Duodenal mucosa (tissue), 2 donors: ENCODE results near the gene CRB1.

Experiments
- H3K27ac ChIP-seq: one replicate; pipeline ENCODE4 v1.7.0; 2013; ENCODE audit warnings: low read depth, low read length
- H3K27me3 ChIP-seq, 2 donors: one replicate each; pipeline ENCODE4 v1.7.0; 2013; ENCODE audit warnings: low read length in 2 of 2, control low read depth in 1 of 2; ENCODE audit not compliant: insufficient read depth in 2 of 2, control insufficient read depth in 1 of 2
- H3K36me3 ChIP-seq, 2 donors: one replicate each; pipeline ENCODE4 v1.7.0; 2013; ENCODE audit warnings: low read length in 2 of 2, control low read depth in 1 of 2; ENCODE audit not compliant: insufficient read depth in 2 of 2, control insufficient read depth in 1 of 2
- H3K4me1 ChIP-seq, 2 donors: one replicate each; pipeline ENCODE4 v1.7.0; 2013; ENCODE audit warnings: low read length in 2 of 2, control low read depth in 1 of 2; ENCODE audit not compliant: insufficient read depth in 2 of 2, control insufficient read depth in 1 of 2
- H3K4me3 ChIP-seq, 2 donors: one replicate each; pipeline ENCODE4 v1.7.0; 2013; ENCODE audit warnings: low read length in 2 of 2, low read depth in 1 of 2
- H3K9ac ChIP-seq, 2 donors: one replicate each; pipeline ENCODE4 v1.7.0; 2013; ENCODE audit warnings: low read length in 2 of 2, low read depth in 1 of 2
- H3K9me3 ChIP-seq, 2 donors: one replicate each; pipeline ENCODE4 v1.7.0; 2013; ENCODE audit warnings: low read length in 2 of 2, control low read depth in 1 of 2; ENCODE audit not compliant: control insufficient read depth in 1 of 2

Gene CRB1

DNA sequence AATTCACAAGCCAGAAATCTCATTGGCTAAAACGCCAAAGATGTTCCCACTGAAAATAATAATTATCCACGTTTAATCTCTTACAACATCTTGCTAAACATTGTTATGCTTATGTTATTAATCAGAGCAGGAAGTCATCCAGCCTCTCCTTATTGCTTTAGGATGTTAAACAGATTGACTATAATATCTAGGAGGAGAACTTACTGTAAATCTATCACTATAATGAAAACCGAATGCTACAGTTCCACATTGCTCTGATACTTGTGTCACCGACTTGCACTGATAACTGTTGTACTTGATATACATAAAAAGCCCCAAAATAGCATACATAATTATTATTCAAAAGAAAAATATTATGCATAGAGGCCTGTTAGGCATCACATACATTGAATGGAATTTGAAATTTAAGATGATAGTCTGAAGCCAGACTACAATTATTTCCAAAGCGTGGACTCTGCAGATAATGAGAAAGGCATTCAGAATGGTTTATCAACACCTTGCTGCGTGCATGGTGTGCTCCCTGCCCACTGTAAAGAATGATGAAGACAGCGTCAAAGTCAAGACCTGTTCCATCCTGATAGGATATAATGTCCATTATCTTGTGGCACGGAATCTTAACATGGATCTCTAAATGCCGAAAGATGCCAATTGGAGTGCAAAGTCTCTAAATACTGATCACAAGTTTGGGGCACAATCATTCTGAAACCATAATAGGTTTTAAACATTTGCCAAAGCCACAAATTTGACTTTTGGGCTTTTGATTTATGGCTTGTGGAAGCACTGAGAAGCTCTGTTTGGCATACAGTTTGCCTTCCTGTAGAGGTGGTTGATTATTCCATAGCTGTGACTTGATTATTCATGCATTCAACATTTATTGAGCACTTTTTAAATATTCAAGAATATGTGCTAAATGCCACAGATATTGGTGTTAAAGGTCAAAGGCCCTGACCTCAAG lies 71.3 kb downstream of the CRB1 start:
- H3K9ac ChIP-seq = no peak overlapping the region
- H3K27ac ChIP-seq = no peak overlapping the region
- no peaks in the 10 kb centered on the region for H3K9me3 ChIP-seq
- H3K4me1 ChIP-seq = no peaks in the 10 kb centered on the region
- H3K27me3 ChIP-seq = no peaks in the 10 kb centered on the region
- H3K4me3 ChIP-seq = no peak overlapping the region
- no peaks in the 10 kb centered on the region for H3K36me3 ChIP-seq

DNA sequence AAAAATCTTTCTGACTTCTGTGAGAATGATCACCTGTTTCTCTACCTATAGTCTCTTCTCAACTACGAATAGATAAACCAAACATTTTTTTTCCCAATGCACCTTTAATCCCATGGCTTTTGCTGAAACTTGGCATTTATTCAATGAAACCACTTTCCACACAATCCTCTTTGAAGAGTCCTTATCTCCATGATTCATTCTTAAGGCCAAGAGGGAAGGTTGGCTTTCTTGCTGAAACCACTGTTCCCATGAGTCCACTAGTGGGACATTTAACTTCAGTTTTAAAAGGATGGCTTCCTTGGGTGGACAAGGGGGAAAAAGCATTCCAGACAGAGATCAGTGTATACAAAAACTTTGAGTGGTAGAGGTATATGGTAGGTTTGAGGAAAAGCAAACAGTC lies 73.6 kb downstream of the CRB1 start:
- no peaks in the 10 kb centered on the region for H3K27me3 ChIP-seq
- H3K36me3 ChIP-seq = no peaks in the 10 kb centered on the region
- no peaks in the 10 kb centered on the region for H3K9me3 ChIP-seq
- no peak overlapping the region for H3K9ac ChIP-seq
- H3K4me3 ChIP-seq = no peak overlapping the region
- H3K4me1 ChIP-seq = no peaks in the 10 kb centered on the region
- H3K27ac ChIP-seq = no peak overlapping the region

DNA sequence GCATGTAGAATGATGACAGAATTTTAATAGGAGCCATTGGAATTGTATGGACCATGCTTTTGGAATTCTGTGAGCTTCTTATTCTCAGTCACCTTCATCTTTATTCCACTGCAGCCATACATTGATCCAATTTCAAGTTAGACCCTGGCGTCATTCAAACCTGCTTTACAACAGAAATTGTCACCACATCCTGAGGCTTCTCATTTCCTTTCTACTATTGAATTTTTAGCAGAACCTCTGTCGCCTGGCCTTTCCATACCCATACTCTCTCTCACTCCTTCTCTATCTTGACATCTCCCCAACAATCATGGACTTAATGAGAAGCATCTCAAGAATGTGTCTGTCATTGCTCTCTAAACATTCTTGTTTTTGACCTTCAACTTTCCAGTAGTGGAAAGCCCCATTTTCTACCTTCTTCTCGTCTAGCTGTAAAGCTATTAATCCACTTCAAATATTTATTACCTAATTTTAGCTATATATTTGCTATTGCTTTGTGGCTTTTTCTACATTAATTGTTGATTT lies 74.1 kb downstream of the CRB1 start:
- Histone ChIP-seq H3K36me3 (no peaks in the 10 kb centered on the region), H3K4me3 (no peak overlapping the region), H3K4me1 (no peaks in the 10 kb centered on the region), H3K27me3 (no peaks in the 10 kb centered on the region), H3K27ac (no peak overlapping the region), H3K9me3 (no peaks in the 10 kb centered on the region), H3K9ac (no peak overlapping the region)

DNA sequence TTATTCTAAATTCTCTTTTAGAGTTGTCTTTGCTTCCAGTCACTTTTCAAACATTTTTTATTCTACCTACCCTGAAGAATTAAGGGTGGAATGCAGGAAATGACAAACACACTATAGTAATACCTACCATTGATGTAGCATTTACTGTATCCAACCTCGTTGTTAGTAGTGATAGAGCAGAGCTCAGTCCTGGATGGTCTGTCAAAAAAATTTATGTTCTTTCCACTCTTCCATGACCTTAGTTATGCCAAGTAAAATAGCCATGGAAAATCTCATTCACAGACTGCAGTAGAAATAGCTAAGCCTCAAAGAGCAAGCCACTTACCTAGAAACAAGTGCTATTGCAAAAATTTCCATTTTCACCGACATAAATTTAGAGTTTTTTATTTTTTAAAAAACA lies 74.6 kb downstream of the CRB1 start:
- H3K4me1 ChIP-seq = no peaks in the 10 kb centered on the region
- H3K27me3 ChIP-seq = no peaks in the 10 kb centered on the region
- no peaks in the 10 kb centered on the region for H3K9me3 ChIP-seq
- H3K27ac ChIP-seq = no peak overlapping the region
- no peaks in the 10 kb centered on the region for H3K36me3 ChIP-seq
- no peak overlapping the region for H3K9ac ChIP-seq
- H3K4me3 ChIP-seq = no peak overlapping the region

DNA sequence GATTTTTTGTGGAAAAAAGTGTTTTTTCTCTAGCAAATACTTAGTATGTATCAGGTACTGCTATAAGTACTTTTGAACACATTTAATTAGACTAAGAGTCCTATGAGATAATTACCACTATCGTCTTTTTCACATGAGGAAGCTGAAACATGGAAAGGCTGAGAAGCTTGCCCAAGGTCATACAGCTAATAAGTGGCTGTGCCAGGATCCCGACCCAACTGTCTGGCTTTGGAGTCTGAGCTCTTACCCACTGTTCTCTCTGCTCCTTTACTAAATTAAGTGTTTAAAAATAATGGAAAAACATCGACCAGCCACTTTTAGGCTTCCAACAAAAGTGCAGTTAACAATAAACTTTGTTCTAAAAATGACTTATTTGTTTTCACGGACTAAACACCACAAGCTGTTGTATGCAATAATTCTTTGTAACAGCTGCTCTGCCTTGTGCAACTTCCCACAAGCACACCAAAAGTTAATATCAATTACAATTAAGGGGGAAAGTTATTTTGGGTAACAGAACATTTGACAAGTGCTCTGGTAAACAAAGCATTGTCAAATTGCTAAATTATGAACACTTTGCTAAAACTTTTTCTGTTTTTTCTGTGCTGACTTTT lies 75.7 kb downstream of the CRB1 start:
- H3K27me3 ChIP-seq = no peaks in the 10 kb centered on the region
- no peak overlapping the region for H3K9ac ChIP-seq
- H3K4me1 ChIP-seq = no peaks in the 10 kb centered on the region
- no peak overlapping the region for H3K4me3 ChIP-seq
- no peaks in the 10 kb centered on the region for H3K36me3 ChIP-seq
- no peaks in the 10 kb centered on the region for H3K9me3 ChIP-seq
- H3K27ac ChIP-seq = no peak overlapping the region

DNA sequence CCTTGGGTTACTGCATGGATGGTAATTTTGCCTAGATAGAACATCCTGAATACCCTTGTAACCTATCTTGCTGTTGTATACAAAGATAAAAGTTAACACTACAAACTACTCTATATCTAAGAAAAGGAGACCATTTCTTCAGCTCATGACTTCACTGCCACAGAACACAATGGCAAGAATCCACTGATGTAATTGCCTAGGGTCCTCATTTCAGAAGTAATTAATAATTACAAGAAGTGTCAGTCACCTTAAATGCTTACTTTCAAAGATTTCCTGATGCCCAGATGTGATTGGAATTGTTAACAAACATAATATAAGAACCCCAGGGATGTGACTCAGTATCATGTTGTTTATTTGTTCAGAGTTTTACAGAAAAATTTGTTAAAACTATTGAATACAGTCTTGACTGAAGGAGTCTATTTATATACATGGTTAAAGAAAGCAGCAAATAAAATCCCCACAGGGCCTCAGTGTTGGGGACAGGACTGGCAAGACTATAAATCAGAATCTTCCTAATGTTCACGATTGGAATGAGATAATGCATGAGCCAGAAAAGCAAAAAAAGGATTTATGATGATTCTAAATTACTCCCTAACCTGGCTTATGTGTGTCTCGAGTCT lies 83.9 kb downstream of the CRB1 start:
- H3K9ac ChIP-seq = no peak overlapping the region
- H3K36me3 ChIP-seq = no peaks in the 10 kb centered on the region
- no peaks in the 10 kb centered on the region for H3K9me3 ChIP-seq
- H3K27me3 ChIP-seq = no peaks in the 10 kb centered on the region
- H3K27ac ChIP-seq = no peak overlapping the region
- H3K4me1 ChIP-seq = no peaks in the 10 kb centered on the region
- no peak overlapping the region for H3K4me3 ChIP-seq

DNA sequence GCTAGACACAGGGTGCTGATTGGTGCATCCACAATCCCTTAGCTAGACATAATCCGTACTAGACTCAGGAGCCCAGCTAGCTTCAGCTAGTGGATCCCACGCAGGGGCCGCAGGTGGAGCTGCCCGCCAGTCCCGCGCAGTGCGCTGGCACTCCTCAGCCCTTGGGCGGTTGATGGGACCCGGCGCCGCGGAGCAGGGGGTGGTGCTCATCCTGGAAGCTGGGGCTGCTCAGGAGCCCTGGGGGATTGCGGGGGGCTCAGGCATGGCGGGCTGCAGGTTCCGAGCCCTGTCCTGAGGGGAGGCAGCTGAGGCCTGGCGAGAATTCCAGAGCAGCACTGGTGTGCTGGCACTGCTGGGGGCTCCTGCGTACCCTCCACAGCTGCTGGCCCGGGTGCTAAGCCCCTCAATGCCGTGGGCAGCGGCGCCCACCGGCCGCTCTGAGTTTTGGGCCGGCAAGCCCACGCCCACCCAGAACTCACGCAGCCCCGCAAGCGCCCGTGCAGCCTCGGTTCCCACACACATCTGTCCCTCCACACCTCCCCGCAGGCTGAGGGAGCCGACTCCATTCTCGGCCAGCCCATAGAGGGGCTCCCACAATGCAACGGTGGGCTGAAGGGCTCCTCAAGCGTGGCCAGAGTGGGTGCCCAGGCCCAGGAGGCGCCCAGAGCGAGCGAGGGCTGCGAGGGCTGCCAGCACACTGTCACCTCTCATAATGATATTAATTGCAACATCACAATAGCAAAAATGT lies 87.4 kb downstream of the CRB1 start:
- Histone ChIP-seq H3K27ac (no peak overlapping the region), H3K4me3 (no peak overlapping the region), H3K4me1 (no peaks in the 10 kb centered on the region), H3K36me3 (no peaks in the 10 kb centered on the region), H3K9me3 (no peaks in the 10 kb centered on the region), H3K27me3 (no peaks in the 10 kb centered on the region), H3K9ac (no peak overlapping the region)

DNA sequence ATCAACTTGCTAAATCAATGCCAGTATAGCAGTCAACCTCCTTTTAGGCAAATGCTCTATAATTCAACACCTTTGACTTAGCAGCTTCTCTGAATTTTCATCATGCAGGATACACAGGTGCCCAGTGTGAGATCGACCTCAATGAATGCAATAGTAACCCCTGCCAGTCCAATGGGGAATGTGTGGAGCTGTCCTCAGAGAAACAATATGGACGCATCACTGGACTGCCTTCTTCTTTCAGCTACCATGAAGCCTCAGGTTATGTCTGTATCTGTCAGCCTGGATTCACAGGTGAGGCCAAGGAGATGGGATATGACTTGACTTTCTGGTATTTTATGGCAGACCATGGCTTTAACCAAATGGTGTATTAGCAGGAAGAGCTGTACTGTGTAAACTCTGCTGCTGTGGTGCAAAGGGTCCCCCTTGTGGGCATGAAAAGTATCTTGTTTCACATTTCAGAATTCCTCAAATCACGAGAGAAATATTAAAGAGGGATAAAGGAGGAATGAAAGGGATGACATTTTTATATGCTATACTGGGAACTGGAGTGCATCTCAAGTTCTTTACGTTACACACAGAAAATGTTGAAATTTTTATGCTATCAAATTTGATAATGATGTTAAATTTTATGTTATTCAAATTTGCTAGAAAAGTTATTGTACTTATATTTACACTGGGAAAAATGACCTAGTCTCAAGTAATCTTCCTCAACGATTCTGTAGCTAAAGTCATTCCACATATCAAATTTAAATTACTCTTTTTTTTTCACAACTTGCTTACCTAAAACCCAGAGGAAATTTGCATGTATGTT lies 88.9 kb downstream of the CRB1 start:
- H3K36me3 ChIP-seq = no peaks in the 10 kb centered on the region
- H3K9ac ChIP-seq = no peak overlapping the region

DNA sequence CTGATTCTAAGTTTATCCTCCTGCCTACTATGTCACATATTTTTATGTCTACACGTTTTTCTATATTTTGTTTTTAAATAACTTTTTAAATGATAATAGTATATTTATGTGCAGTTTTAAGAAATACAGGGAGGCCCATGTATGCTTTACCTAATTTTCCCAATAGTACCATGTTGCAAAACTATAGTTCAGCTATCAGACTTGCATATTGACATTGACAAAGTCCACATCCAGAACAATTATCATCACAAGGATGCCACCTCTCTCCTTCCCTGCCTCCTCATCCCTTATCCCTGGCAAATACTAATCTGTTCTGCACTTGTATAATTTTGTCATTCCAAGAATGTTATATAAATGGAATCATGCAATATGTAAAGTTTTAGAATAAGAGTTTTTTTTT lies 90.9 kb downstream of the CRB1 start:
- no peak overlapping the region for H3K27ac ChIP-seq
- H3K9ac ChIP-seq = no peak overlapping the region
- H3K27me3 ChIP-seq = no peaks in the 10 kb centered on the region
- H3K4me3 ChIP-seq = no peak overlapping the region
- no peaks in the 10 kb centered on the region for H3K9me3 ChIP-seq
- H3K4me1 ChIP-seq = no peaks in the 10 kb centered on the region
- H3K36me3 ChIP-seq = no peaks in the 10 kb centered on the region

More for the DNA sequence above, 88.9 kb downstream of the CRB1 start:
- H3K9me3 ChIP-seq = no peaks in the 10 kb centered on the region
- H3K27ac ChIP-seq = no peak overlapping the region
- H3K4me3 ChIP-seq = no peak overlapping the region
- H3K4me1 ChIP-seq = no peaks in the 10 kb centered on the region
- H3K27me3 ChIP-seq = no peaks in the 10 kb centered on the region
